Activated CD4-positive, CD25-positive, alpha-beta regulatory T cell (primary cell): ENCODE data around the gene LHX6.

Experiments used
- DNase-seq, 4 experiments: peaks; one replicate each; lab custom pipeline; 2025; lab: John Stamatoyannopoulos, UW

The LHX6 gene

GRCh38 chr9:122234022-122234748 lies 5.4 kb upstream of the LHX6 start:
- DNase-seq, result no peak

- DNase-seq, result no peak
These were observed 4.1 kb upstream of the LHX6 start for GRCh38 chr9:122232796-122233306.

GRCh38 chr9:122229485-122229837 lies 704 bp upstream of the LHX6 start:
- no peak for DNase-seq

GRCh38 chr9:122228191-122228567 lies 578 bp downstream of the LHX6 start:
- DNase-seq, result no peak

- no peak for DNase-seq
These were observed 1.2 kb downstream of the LHX6 start for GRCh38 chr9:122227575-122227900.

GRCh38 chr9:122226758-122227574 lies 1.8 kb downstream of the LHX6 start:
- no peak for DNase-seq

GRCh38 chr9:122226142-122226757 lies 2.5 kb downstream of the LHX6 start:
- no peak for DNase-seq

GRCh38 chr9:122225312-122226141 lies 3.2 kb downstream of the LHX6 start:
- DNase-seq, result no peak

- no peak for DNase-seq
These were observed 5.3 kb downstream of the LHX6 start for GRCh38 chr9:122223435-122223834.

- DNase-seq, result no peak
These were observed 6.0 kb downstream of the LHX6 start for GRCh38 chr9:122222791-122223190.

- no peak for DNase-seq
These were observed 7.5 kb downstream of the LHX6 start for GRCh38 chr9:122221183-122221811.

GRCh38 chr9:122220673-122221182 lies 8.0 kb downstream of the LHX6 start:
- DNase-seq, result no peak

GRCh38 chr9:122219856-122220672 lies 8.7 kb downstream of the LHX6 start:
- DNase-seq, result no peak

GRCh38 chr9:122218935-122219855 lies 9.6 kb downstream of the LHX6 start:
- no peak for DNase-seq

- DNase-seq, result no peak
These were observed 10.5 kb downstream of the LHX6 start for GRCh38 chr9:122218071-122218934.

GRCh38 chr9:122217640-122218039 lies 11.1 kb downstream of the LHX6 start:
- no peak for DNase-seq

GRCh38 chr9:122216798-122217418 lies 11.8 kb downstream of the LHX6 start:
- DNase-seq, result no peak
